Smooth muscle cell (in vitro differentiated cells): ENCODE data around the gene BPIFB6. TPM values are rescaled to one million over a fixed set of nuclear protein-coding genes. Genes with fewer than 3 reads are reported as not detected.

ENCODE experiments used
- DNase-seq: peaks from one replicate; lab custom pipeline; 2025; ENCODE audit not compliant: unreplicated experiment; lab: John Stamatoyannopoulos, UW
- H2AFZ ChIP-seq: fragments of 200-600 bp; sonication (generic); 2 replicates; pipeline ENCODE4 v1.6.0; 2016; ENCODE audit warnings: antibody characterized with exemption, low read depth, mild to moderate bottlenecking
- H3F3A ChIP-seq: fragments of 200-600 bp; sonication (generic); 2 replicates; pipeline ENCODE4 v1.6.0; 2017; ENCODE audit warnings: antibody characterized with exemption, low read depth
- H3K27ac ChIP-seq: fragments of 200-600 bp; sonication (generic); 2 replicates; pipeline ENCODE4 v1.5.1; 2016; ENCODE audit warnings: low read depth, mild to moderate bottlenecking
- H3K27me3 ChIP-seq: fragments of 200-600 bp; sonication (generic); 2 replicates; pipeline ENCODE4 v1.6.1; 2016; ENCODE audit warnings: low read depth, mild to moderate bottlenecking
- H3K36me3 ChIP-seq: fragments of 200-600 bp; sonication (generic); 2 replicates; pipeline ENCODE4 v1.5.1; 2016; ENCODE audit warnings: low read depth
- H3K4me1 ChIP-seq: fragments of 200-600 bp; sonication (generic); 2 replicates; pipeline ENCODE4 v1.5.1; 2016; ENCODE audit warnings: low read depth
- H3K4me2 ChIP-seq: fragments of 200-600 bp; sonication (generic); 2 replicates; pipeline ENCODE4 v1.6.0; 2016; ENCODE audit warnings: mild to moderate bottlenecking
- H3K4me3 ChIP-seq: fragments of 200-600 bp; sonication (generic); 2 replicates; pipeline ENCODE4 v1.5.1; 2016; ENCODE audit warnings: mild to moderate bottlenecking
- H3K79me2 ChIP-seq: fragments of 200-600 bp; sonication (generic); 2 replicates; pipeline ENCODE4 v1.6.0; 2016; ENCODE audit warnings: low read depth, mild to moderate bottlenecking
- H3K9ac ChIP-seq: fragments of 200-600 bp; sonication (generic); 2 replicates; pipeline ENCODE4 v1.6.0; 2016; ENCODE audit warnings: low read depth
- H3K9me3 ChIP-seq: fragments of 200-600 bp; sonication (generic); replicated peaks from 2 replicates; pipeline ENCODE4 v1.5.1; 2016; ENCODE audit warnings: low read depth
- H4K20me1 ChIP-seq: fragments of 200-600 bp; sonication (generic); 2 replicates; pipeline ENCODE4 v1.6.0; 2016; ENCODE audit warnings: low read depth
- WGBS: methylation state at CpG from one replicate; pipeline ENCODE4 v1.1.7; 2016; ENCODE audit warnings: low lambda C conversion rate; 5-methylcytosine and 5-hydroxymethylcytosine counted together
- polyA plus RNA-seq: library from polyadenylated mRNA; unstranded; fragments of >200 nt; fragmentation: Nextera tagmentation; extraction: Ambion mirVana; gene quantifications from 2 replicates; pipeline ENCODE4 v1.2.1, GENCODE V29; 2016
- total RNA-seq: library from RNA; depleted of rRNA; stranded (reverse); fragments of >200 nt; gene quantifications from 2 replicates; pipeline ENCODE4 v1.2.3, GENCODE V29; 2014
- TF ChIP-seq, protein P1 (sequence below): fragments of 200-600 bp; sonication (generic); IDR thresholded peaks from 2 replicates; pipeline ENCODE4 v1.5.1; 2017; ENCODE audit warnings: borderline replicate concordance, mild to moderate bottlenecking, antibody characterized with exemption; ENCODE audit not compliant: insufficient read depth, poor library complexity, severe bottlenecking

BPIFB6 gene
- total and polyA plus RNA-seq, 2 experiments from 2014 or later, result not detected

- Histone ChIP-seq H3K9me3 (no peaks in the 10 kb centered on the region), H3F3A (no peaks in the 10 kb centered on the region), H2AFZ (no peak overlapping the region), H3K36me3 (no peaks in the 10 kb centered on the region), H4K20me1 (no peaks in the 10 kb centered on the region), H3K27ac (no peak overlapping the region), H3K27me3 (peaks cover 40% of the 10 kb centered on the region), H3K79me2 (no peaks in the 10 kb centered on the region), H3K4me3 (no peak overlapping the region), H3K4me1 (no peaks in the 10 kb centered on the region), H3K4me2 (no peak overlapping the region), H3K9ac (no peak overlapping the region)
- WGBS, result 74% methylated on average over 1 of the region's 1 CpG
- TF ChIP-seq, protein P1, sequence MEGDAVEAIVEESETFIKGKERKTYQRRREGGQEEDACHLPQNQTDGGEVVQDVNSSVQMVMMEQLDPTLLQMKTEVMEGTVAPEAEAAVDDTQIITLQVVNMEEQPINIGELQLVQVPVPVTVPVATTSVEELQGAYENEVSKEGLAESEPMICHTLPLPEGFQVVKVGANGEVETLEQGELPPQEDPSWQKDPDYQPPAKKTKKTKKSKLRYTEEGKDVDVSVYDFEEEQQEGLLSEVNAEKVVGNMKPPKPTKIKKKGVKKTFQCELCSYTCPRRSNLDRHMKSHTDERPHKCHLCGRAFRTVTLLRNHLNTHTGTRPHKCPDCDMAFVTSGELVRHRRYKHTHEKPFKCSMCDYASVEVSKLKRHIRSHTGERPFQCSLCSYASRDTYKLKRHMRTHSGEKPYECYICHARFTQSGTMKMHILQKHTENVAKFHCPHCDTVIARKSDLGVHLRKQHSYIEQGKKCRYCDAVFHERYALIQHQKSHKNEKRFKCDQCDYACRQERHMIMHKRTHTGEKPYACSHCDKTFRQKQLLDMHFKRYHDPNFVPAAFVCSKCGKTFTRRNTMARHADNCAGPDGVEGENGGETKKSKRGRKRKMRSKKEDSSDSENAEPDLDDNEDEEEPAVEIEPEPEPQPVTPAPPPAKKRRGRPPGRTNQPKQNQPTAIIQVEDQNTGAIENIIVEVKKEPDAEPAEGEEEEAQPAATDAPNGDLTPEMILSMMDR, result no peak
- no peak for DNase-seq
Observed at GRCh38 chr20:33024243-33024560, 7.2 kb upstream of the BPIFB6 start.

GRCh38 chr20:33024609-33025317, 6.7 kb upstream of the BPIFB6 start:
- no peak overlapping the region for H3K9ac ChIP-seq
- TF ChIP-seq, protein P1, result no peak
- WGBS, result 78% methylated on average over 5 of the region's 5 CpGs
- peaks cover 44% of the 10 kb centered on the region for H3K27me3 ChIP-seq
- no peaks in the 10 kb centered on the region for H3K36me3 ChIP-seq
- H3K9me3 ChIP-seq, result no peaks in the 10 kb centered on the region
- H4K20me1 ChIP-seq, result no peaks in the 10 kb centered on the region
- H3K4me1 ChIP-seq, result no peaks in the 10 kb centered on the region
- H3F3A ChIP-seq, result no peaks in the 10 kb centered on the region
- H3K79me2 ChIP-seq, result no peaks in the 10 kb centered on the region
- H3K4me2 ChIP-seq, result no peak overlapping the region
- DNase-seq, result no peak
- no peak overlapping the region for H3K27ac ChIP-seq
- no peak overlapping the region for H2AFZ ChIP-seq
- H3K4me3 ChIP-seq, result no peak overlapping the region

- TF ChIP-seq, protein P1, result no peak
- H3K4me2 ChIP-seq, result no peak overlapping the region
- H2AFZ ChIP-seq, result no peak overlapping the region
- no peaks in the 10 kb centered on the region for H3K79me2 ChIP-seq
- no peak overlapping the region for H3K9ac ChIP-seq
- WGBS, result 64% methylated on average over 9 of the region's 9 CpGs
- H3K4me1 ChIP-seq, result no peaks in the 10 kb centered on the region
- H3K27ac ChIP-seq, result no peak overlapping the region
- H3K36me3 ChIP-seq, result no peaks in the 10 kb centered on the region
- no peaks in the 10 kb centered on the region for H3F3A ChIP-seq
- peaks cover 49% of the 10 kb centered on the region for H3K27me3 ChIP-seq
- H3K4me3 ChIP-seq, result no peak overlapping the region
- H3K9me3 ChIP-seq, result no peaks in the 10 kb centered on the region
- H4K20me1 ChIP-seq, result no peaks in the 10 kb centered on the region
- no peak for DNase-seq
Observed at GRCh38 chr20:33025318-33025876, 6.1 kb upstream of the BPIFB6 start.
